HCT116 (cell line): ENCODE data around the gene APP. TPM values are rescaled to one million over a fixed set of nuclear protein-coding genes. Genes with fewer than 3 reads are reported as not detected.

ENCODE experiments used
- ATAC-seq: fragments of 200-7000 bp; cut with Tn5 transposase; 2 replicates; pipeline ENCODE4 v1.9.1; 2020; ENCODE audit warnings: mild to moderate bottlenecking, moderate library complexity
- BruUV-seq: library from RNA; stranded (reverse); fragments of 400-500 nt; replicated peaks from 2 replicates; lab custom pipeline; 2021; lab: Mats Ljungman, UMichigan
- CTCF ChIA-PET: fragments of 300-600 bp; sonication (Branson Sonifier 250); formaldehyde crosslinking; loops from one replicate; lab custom pipeline; 2021; ENCODE audit warnings: antibody characterized with exemption; lab: Charles Lee
- POLR2A ChIA-PET: fragments of 300-600, 350-600 bp; sonication (Branson Sonifier 250); formaldehyde crosslinking; loops from one replicate; lab custom pipeline; 2021; ENCODE audit warnings: antibody characterized with exemption; lab: Charles Lee
- RAD21 ChIA-PET, 2 experiments: fragments of 300-600 bp; sonication (Branson Sonifier 250); formaldehyde crosslinking; loops; one replicate each; lab custom pipeline; 2023; ENCODE audit warnings: low total read pairs in 2 of 2; ENCODE audit not compliant: uncharacterized antibody in 2 of 2, unreplicated experiment in 2 of 2, low non-redundant PET in 1 of 2; lab: Charles Lee
- DNase-seq: peaks from one replicate; pipeline ENCODE4 v3.0.0-alpha.2; 2010; ENCODE audit warnings: low read depth, low spot score
- H2AFZ ChIP-seq: fragments of 200-600 bp; shearing (Covaris generic), sonication (generic); 2 replicates; pipeline ENCODE4 v1.6.1; 2017; ENCODE audit warnings: low read depth, mixed run types, mixed read lengths, antibody characterized with exemption, low read length; ENCODE audit not compliant: poor library complexity, severe bottlenecking
- H3K27ac ChIP-seq: 2 replicates; pipeline ENCODE4 v1.5.1; 2012; ENCODE audit warnings: low read depth, low read length
- H3K27me3 ChIP-seq: fragments of 200-600 bp; sonication (generic); 2 replicates; pipeline ENCODE4 v1.6.1; 2016; ENCODE audit warnings: mixed run types, low read length, mixed read lengths; ENCODE audit not compliant: insufficient read depth
- H3K36me3 ChIP-seq, 2 experiments: fragments of 200-500 bp in 1 of 2; fragments of 200-600 bp in 1 of 2; sonication (Bioruptor generic) in 1 of 2; sonication (generic) in 1 of 2; 2 replicates each; pipeline versions ENCODE4 v1.5.1 to v1.6.1; 2014 to 2016; ENCODE audit warnings: low read length in 2 of 2, inconsistent platforms in 1 of 2, mixed read lengths in 1 of 2, mixed run types in 1 of 2; ENCODE audit not compliant: insufficient read depth in 2 of 2, control insufficient read depth in 1 of 2
- H3K4me1 ChIP-seq, 2 experiments: fragments of 200-600 bp in 1 of 2; sonication (generic) in 1 of 2; 2 replicates each; pipeline versions ENCODE4 v1.5.1 to v1.6.1; 2012 to 2017; ENCODE audit warnings: low read length in 2 of 2, inconsistent platforms in 1 of 2, mild to moderate bottlenecking in 1 of 2, mixed read lengths in 1 of 2, mixed run types in 1 of 2, moderate library complexity in 1 of 2; ENCODE audit not compliant: insufficient read depth in 2 of 2, control insufficient read depth in 1 of 2
- H3K4me2 ChIP-seq: fragments of 200-600 bp; sonication (generic); 2 replicates; pipeline ENCODE4 v1.6.1; 2017; ENCODE audit warnings: mixed run types, low read length, mixed read lengths
- H3K4me3 ChIP-seq, 2 experiments: fragments of 200-600 bp in 1 of 2; sonication (generic) in 1 of 2; replicated peaks in 1 of 2; 2 replicates each; pipeline ENCODE4 v1.5.1; 2011 to 2016; ENCODE audit warnings: low read length in 2 of 2, control low read depth in 1 of 2, low read depth in 1 of 2, mild to moderate bottlenecking in 1 of 2, mixed read lengths in 1 of 2, mixed run types in 1 of 2
- H3K79me2 ChIP-seq: fragments of 200-600 bp; sonication (generic); 2 replicates; pipeline ENCODE4 v1.6.1; 2017; ENCODE audit warnings: mild to moderate bottlenecking, mixed run types, low read length, moderate library complexity, mixed read lengths; ENCODE audit not compliant: insufficient read depth
- H3K9ac ChIP-seq: fragments of 200-600 bp; sonication (generic); 2 replicates; pipeline ENCODE4 v1.6.1; 2016; ENCODE audit warnings: low read length, mixed read lengths
- H3K9me2 ChIP-seq: fragments of 200-600 bp; sonication (generic), shearing (Covaris generic); 2 replicates; pipeline ENCODE4 v1.6.1; 2017; ENCODE audit warnings: mixed run types, mild to moderate bottlenecking, moderate library complexity; ENCODE audit not compliant: insufficient read depth
- H3K9me3 ChIP-seq, 2 experiments: fragments of 200-500 bp in 1 of 2; fragments of 200-600 bp in 1 of 2; sonication (Bioruptor generic) in 1 of 2; sonication (generic) in 1 of 2; 2 replicates each; pipeline ENCODE4 v1.6.1; 2014 to 2017; ENCODE audit warnings: low read length in 2 of 2, mixed read lengths in 2 of 2, inconsistent platforms in 1 of 2, low read depth in 1 of 2, mild to moderate bottlenecking in 1 of 2, mixed run types in 1 of 2, moderate library complexity in 1 of 2; ENCODE audit not compliant: control insufficient read depth in 1 of 2, insufficient read depth in 1 of 2
- H4K20me1 ChIP-seq: fragments of 200-600 bp; sonication (generic), shearing (Covaris generic); 2 replicates; pipeline ENCODE4 v1.6.1; 2017; ENCODE audit warnings: mixed run types, mild to moderate bottlenecking, moderate library complexity; ENCODE audit not compliant: insufficient read depth
- CBX3 ChIP-seq: IDR thresholded peaks from 2 replicates; pipeline ENCODE4 v1.6.1; 2012; ENCODE audit warnings: low read depth
- CEBPB ChIP-seq: IDR thresholded peaks from 2 replicates; pipeline ENCODE4 v1.6.1; 2012; ENCODE audit warnings: low read depth
- CTCF ChIP-seq, 3 experiments: fragments of 200-600 bp in 1 of 3; sonication (generic) in 1 of 3; IDR thresholded peaks in 2 of 3; conservative IDR thresholded peaks in 1 of 3; 2 replicates each; pipeline ENCODE4 v1.5.1; 2012 to 2017; ENCODE audit warnings: low read depth in 2 of 3, low read length in 2 of 3, antibody characterized with exemption in 1 of 3, borderline replicate concordance in 1 of 3, control low read depth in 1 of 3, mild to moderate bottlenecking in 1 of 3, mixed read lengths in 1 of 3, mixed run types in 1 of 3, moderate library complexity in 1 of 3; ENCODE audit not compliant: insufficient read depth in 1 of 3
- ELF1 ChIP-seq: IDR thresholded peaks from 2 replicates; pipeline ENCODE4 v1.6.1; 2012; ENCODE audit warnings: low read depth, borderline replicate concordance
- FOSL1 ChIP-seq: IDR thresholded peaks from 2 replicates; pipeline ENCODE4 v1.6.1; 2012; ENCODE audit warnings: low read depth
- JUND ChIP-seq: IDR thresholded peaks from 2 replicates; pipeline ENCODE4 v1.6.1; 2012
- MAX ChIP-seq: IDR thresholded peaks from 2 replicates; pipeline ENCODE4 v1.6.1; 2012
- POLR2A ChIP-seq: IDR thresholded peaks from 2 replicates; pipeline ENCODE4 v1.7.0; 2011; ENCODE audit warnings: borderline replicate concordance; ENCODE audit not compliant: insufficient read depth, insufficient read length; ENCODE audit errors: extremely low read depth
- POLR2AphosphoS5 ChIP-seq: IDR thresholded peaks from 2 replicates; pipeline ENCODE4 v1.6.1; 2011; ENCODE audit warnings: mild to moderate bottlenecking, low read depth, low read length, moderate library complexity
- RAD21 ChIP-seq: IDR thresholded peaks from 2 replicates; pipeline ENCODE4 v1.6.1; 2012; ENCODE audit warnings: low read depth, mild to moderate bottlenecking
- SIN3A ChIP-seq: IDR thresholded peaks from 2 replicates; pipeline ENCODE4 v1.6.1; 2012; ENCODE audit warnings: low read depth
- SP1 ChIP-seq: IDR thresholded peaks from 2 replicates; pipeline ENCODE4 v1.6.1; 2012; ENCODE audit warnings: low read depth
- SRF ChIP-seq: IDR thresholded peaks from 2 replicates; pipeline ENCODE4 v1.6.1; 2012; ENCODE audit warnings: low read depth
- TCF7L2 ChIP-seq: IDR thresholded peaks from 2 replicates; pipeline ENCODE4 v1.7.0; 2011; ENCODE audit warnings: borderline replicate concordance, inconsistent platforms; ENCODE audit not compliant: insufficient read depth, insufficient read length; ENCODE audit errors: extremely low read depth
- YY1 ChIP-seq: IDR thresholded peaks from 2 replicates; pipeline ENCODE4 v1.6.1; 2011; ENCODE audit warnings: low read length, low read depth, moderate library complexity, mild to moderate bottlenecking; ENCODE audit not compliant: insufficient replicate concordance; ENCODE audit errors: extremely low read depth
- ZFX ChIP-seq: fragments of 450-650 bp; IDR thresholded peaks from 2 replicates; pipeline ENCODE4 v1.6.1; 2017
- ZNF274 ChIP-seq: fragments of 200-500 bp; sonication (Bioruptor generic); IDR thresholded peaks from 2 replicates; pipeline ENCODE4 v1.6.1; 2014; ENCODE audit warnings: mild to moderate bottlenecking, low read depth, low read length, inconsistent platforms
- intact Hi-C: fragments of 100-400 bp; cut with micrococcal nuclease; formaldehyde crosslinking; loops from 2 replicates; pipeline ENCODE4 v1.10.0; 2022
- total RNA-seq: library from RNA; stranded (reverse); gene quantifications from one replicate; pipeline ENCODE4 v1.2.1, GENCODE V29; 2021; ENCODE audit not compliant: unreplicated experiment
- TF ChIP-seq, protein P1 (sequence below): IDR thresholded peaks from 2 replicates; pipeline ENCODE4 v1.6.1; 2012

APP gene
- total RNA-seq, 1 experiment from 2014 or later: 267 TPM

DNA sequence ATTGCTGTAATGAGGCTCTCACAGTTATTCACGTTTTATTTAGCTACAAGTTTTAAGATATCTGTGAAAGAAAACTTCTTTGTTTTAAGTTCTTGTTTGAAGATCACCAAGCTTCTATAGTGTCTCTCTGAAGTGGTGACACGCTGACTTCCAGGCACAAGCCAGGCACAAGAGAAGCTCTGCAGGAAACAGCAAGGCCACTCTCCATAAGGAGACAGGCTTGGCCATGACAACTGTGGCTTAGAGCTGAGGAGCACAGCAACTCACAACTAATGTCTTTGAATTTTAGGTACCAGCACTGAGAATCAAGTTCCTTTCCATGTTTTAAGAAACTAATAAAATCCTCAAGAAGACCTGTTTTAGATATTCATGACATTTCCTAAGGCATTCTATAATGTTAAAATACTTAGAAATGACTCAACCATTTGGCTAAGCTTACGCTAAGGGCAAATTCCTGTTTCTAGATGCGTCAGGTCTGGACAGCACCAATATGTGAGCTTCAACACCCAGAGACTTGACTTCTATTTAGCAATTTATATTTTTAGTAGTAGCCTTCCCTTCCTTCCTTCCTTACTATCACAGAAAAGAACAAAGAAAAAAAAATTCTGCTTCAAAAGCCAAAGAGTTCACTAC lies 40.2 kb downstream of the APP start:
- H2AFZ ChIP-seq: no peak overlapping the region
- DNase-seq (no peak), ATAC-seq (no peak)
- H3K9me2 ChIP-seq: no peaks in the 10 kb centered on the region
- POLR2A ChIA-PET: interaction anchor here (0.8 kb wide), 1 partner anchor 10 kb away, joined by 3 read pairs; no protein-coding TSS in a partner anchor
- no peaks in the 10 kb centered on the region for H3K27me3 ChIP-seq
- H3K4me3 ChIP-seq: no peak overlapping the region
- H4K20me1 ChIP-seq: peaks cover 10% of the 10 kb centered on the region; the same call in 1 of the 2 replicates
- no TSS peak for BruUV-seq
- H3K79me2 ChIP-seq: peaks cover 97% of the 10 kb centered on the region
- no peak overlapping the region for H3K27ac ChIP-seq
- no peak overlapping the region for H3K9ac ChIP-seq
- H3K36me3 ChIP-seq: no peaks in the 10 kb centered on the region
- RAD21 ChIA-PET: no interaction called here
- intact Hi-C loops: no loop called here
- H3K9me3 ChIP-seq: no peaks in the 10 kb centered on the region
- CTCF ChIA-PET: no interaction called here
- TF ChIP-seq FOSL1: no peak
- no peak for TF ChIP-seq SRF
- no peak for TF ChIP-seq POLR2A
- TF ChIP-seq SIN3A: no peak
- TF ChIP-seq YY1: no peak
- TF ChIP-seq JUND: no peak
- no peak for TF ChIP-seq CEBPB
- TF ChIP-seq POLR2AphosphoS5: no peak
- no peak for TF ChIP-seq SP1
- TF ChIP-seq TCF7L2: no peak
- TF ChIP-seq ZNF274: no peak
- TF ChIP-seq CBX3: no peak
- TF ChIP-seq, all 23 proteins: peak for 0
- H3K4me1 ChIP-seq: no peaks in the 10 kb centered on the region
- no peak overlapping the region for H3K4me2 ChIP-seq

DNA sequence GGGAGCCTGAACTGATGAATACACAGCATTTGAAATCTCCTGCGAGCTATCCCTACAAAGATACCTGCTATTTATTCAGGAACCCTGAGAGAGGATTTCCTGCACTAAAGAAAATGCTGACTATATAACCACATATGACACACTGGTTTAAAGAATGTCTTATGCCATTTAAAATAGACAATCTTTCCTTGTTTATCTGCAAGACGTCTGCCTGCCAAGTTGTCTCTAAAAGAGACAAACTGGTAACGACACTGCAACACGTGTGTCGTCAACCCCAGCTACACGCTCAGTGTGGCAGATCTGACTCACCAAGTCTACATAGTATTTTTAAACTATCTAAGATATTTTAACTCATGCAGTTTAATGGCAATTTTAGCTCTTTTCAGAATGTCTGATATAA lies 42.7 kb downstream of the APP start:
- no peaks in the 10 kb centered on the region for H3K27me3 ChIP-seq
- no peak overlapping the region for H3K4me2 ChIP-seq
- no peak overlapping the region for H3K9ac ChIP-seq
- H4K20me1 ChIP-seq: peaks cover 15% of the 10 kb centered on the region; the same call in 1 of the 2 replicates
- no peak for ATAC-seq
- no peaks in the 10 kb centered on the region for H3K9me3 ChIP-seq
- no peak for DNase-seq
- ChIA-PET CTCF (no interaction called here), RAD21 (no interaction called here), POLR2A (no interaction called here)
- no peak overlapping the region for H2AFZ ChIP-seq
- no TSS peak for BruUV-seq
- no peak overlapping the region for H3K27ac ChIP-seq
- no peak overlapping the region for H3K4me3 ChIP-seq
- H3K9me2 ChIP-seq: no peaks in the 10 kb centered on the region
- H3K4me1 ChIP-seq: peaks cover 0 to 7% of the 10 kb centered on the region in 2 experiments; a peak in 1 of 4 replicates
- no peaks in the 10 kb centered on the region for H3K36me3 ChIP-seq
- peaks cover 97% of the 10 kb centered on the region for H3K79me2 ChIP-seq
- intact Hi-C loops: no loop called here
- TF ChIP-seq FOSL1 (no peak), CTCF (IDR thresholded peaks at IDR 0.05 in 2 of 3, conservative IDR thresholded peaks at IDR 0.05 in 1 of 3; ENCODE audit: borderline replicate concordance in 1 of 3, insufficient read depth in 1 of 3, low read depth in 2 of 3, low read length in 2 of 3) (no peak), RAD21 (no peak), ELF1 (no peak), SP1 (no peak), ZFX (no peak), MAX (no peak)
- TF ChIP-seq, protein P1, sequence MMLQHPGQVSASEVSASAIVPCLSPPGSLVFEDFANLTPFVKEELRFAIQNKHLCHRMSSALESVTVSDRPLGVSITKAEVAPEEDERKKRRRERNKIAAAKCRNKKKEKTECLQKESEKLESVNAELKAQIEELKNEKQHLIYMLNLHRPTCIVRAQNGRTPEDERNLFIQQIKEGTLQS: no peak
